Head of caudate nucleus (tissue), 42 donors: ENCODE results near the gene TIMM22.
"Not testable (repeated sequence)": the region's sequence is repeated elsewhere in the genome, so short reads cannot be mapped to it uniquely, and the experiment has no call there.

Source experiments
- DNase-seq, 42 donors: peaks; one replicate each; pipeline versions ENCODE4 v3.0.0 to v3.0.0-alpha.2; 2020 to 2021; ENCODE audit warnings: mixed read lengths in 7 of 42
- intact Hi-C: fragments of 100-400 bp; cut with DNase I; formaldehyde crosslinking; loops from one replicate; pipeline ENCODE4 v1.15.0; 2022

TIMM22 gene

DNA sequence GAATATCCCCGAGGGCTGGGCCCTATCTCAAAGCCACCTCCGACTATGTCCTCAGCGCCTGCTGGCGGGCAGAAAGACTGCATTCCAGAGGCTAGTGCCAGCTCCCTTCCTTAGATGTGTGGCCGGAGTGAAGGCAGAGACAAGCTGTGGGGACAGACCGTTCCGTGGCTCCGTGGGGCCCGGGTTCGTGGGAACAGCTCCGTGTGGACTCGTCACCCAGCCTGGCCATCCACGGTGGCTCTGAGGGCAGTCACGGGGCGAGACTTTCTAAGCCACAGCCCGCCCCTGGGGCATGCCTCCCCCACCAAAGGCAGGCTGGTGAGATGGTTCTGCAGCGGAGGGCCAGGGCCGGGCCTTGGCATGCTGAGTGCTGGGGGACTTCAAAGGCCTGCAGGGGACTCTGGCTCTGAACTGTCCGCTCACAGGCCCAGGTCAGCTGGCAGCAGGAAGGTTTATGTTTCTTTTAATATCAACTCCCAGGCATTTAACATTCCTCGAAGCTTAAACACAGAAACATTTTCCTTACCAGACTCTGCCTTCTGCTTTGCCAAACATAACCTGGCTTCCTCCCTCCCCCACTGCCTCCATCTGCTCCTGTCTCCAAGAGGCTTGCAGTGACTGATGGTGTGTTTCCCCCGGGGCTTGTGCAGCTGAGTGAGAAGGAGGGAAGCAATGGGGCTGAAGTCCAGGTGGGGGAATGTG, 50.4 kb downstream of the TIMM22 start:
- no peak for DNase-seq
- intact Hi-C loops, result no loop called here

- DNase-seq, result no peak
- intact Hi-C loops, result no loop called here
Observed at GRCh38 chr17:1047879-1048470, 51.0 kb downstream of the TIMM22 start.

DNA sequence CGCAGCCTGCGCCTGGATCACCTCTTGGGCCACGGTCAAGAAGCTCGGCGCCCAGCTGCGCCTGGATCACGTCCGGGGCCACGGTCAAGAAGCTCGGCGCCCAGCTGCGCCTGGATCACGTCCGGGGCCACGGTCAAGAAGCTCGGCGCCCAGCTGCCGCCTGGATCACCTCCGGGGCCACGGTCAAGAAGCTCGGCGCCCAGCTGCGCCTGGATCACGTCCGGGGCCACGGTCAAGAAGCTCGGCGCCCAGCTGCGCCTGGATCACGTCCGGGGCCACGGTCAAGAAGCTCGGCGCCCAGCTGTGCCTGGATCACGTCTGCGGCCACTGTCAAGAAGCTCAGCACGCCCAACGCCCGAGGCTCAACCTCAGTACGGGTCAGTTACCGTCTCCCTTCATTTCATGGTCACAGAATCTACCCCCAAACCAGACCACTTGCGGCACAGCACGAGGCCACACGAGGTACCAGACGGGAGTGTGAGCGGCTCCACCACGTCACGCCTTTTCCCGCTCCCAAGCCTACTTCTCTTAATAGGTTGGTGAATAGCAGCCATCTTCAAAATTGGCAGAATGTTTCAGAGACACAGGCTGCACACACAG, 51.7 kb downstream of the TIMM22 start:
- DNase-seq, intact Hi-C loops: not testable (repeated sequence)

DNA sequence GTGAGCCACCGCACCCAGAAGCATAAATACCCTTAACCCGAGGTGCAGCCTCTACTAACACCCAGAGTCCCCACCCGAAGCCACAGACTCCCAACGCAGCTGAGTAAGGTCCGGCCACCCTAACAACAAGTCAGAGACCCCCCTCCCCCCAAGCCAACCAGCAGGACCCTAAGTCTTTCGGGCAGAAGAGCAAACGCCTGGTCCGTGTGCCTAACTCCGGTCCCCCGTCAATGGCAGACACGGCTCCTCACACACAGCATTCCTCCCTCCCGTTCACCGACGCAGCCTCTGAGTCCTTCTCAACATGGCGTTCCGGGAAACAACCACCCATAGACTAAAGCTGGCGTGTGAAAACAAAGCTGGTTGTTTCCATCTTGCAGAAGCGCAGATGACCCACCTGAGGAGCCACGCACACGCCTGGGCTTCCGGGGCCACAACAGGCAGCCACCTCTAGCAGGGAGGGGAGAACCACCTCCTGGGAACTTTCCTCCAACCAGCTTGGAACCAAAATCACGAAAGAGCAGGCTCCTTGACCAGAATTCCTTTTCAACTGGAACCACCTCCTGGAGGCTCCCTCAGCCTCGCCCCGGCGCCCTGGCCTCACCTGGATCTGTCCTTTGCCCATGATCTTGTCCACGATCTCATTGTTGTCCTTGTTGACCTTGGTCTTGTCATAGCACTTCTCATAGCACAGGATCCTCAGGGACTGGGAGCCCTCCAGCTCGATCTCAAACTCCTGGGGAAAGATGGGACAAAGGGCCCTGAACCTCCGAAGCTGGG, 52.7 kb downstream of the TIMM22 start:
- peak in 1 of 42 donors; percentile 4 for DNase-seq
- intact Hi-C loops, result loop anchor here (10.0 kb wide), 1 partner anchor 255 kb away; no protein-coding TSS in a partner anchor

- intact Hi-C loops, result loop anchor here (10.0 kb wide), 1 partner anchor 256 kb away; no protein-coding TSS in a partner anchor
- DNase-seq, result no peak
Observed at GRCh38 chr17:1050246-1050995, 53.5 kb downstream of the TIMM22 start.

DNA sequence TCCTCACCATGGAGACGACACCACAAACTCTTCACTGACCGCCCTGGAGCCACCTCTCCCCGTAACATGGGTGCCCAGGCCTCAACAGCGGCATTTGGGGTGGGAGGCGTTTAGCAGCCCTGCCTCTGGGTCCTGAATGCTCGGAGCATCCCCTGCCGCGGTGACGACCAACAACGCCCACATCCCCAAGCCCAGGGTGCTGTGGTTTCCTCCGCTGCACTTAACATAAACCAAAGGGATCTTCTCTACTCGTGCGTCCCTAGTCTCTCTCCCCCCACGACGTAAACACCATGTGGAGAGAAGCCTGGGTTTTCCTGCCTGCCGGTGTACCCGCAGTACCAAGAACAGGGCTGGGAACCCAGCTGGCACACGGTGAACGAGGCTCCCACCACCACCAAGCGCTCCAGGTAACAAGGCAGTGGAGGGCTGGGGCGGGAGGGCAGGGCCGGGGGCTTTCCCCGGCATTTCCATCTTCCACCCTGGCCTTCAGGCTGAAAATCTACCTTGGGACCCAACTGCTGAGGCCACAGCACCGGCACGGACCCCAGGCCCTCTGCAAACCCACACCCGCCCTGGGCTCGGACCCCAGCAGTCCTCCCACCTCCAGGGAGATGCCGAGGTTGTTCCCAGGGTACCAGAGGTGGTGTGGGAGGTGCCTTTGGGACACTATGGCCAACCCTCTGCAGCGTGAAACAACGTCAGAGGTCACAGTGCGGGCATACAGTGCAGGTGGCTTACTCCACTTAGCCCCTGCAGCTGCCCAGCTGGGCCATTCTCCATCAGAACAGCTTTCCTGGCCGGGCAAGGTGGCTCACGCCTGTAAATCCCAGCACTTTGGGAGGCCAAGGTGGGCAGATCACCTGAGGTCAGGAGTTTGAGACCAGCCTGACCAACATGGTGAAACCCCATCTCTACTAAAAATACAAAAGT, 54.3 kb downstream of the TIMM22 start:
- intact Hi-C loops, result loop anchor here (10.0 kb wide), 1 partner anchor 256 kb away; no protein-coding TSS in a partner anchor
- DNase-seq, result no peak
